Endometrial microvascular endothelial cells (primary cell): Measurements from ENCODE around the gene FMNL2. TPM values are rescaled to one million over a fixed set of nuclear protein-coding genes. Genes with fewer than 3 reads are reported as not detected.

ENCODE experiments used
- in situ Hi-C: cut with HindIII; loops from 2 replicates; pipeline ENCODE4 v1.10.0; 2017; ENCODE audit warnings: low sequenced_read_pairs, low pct_unique_long_range_greater_than_20kb; ENCODE audit errors: inconsistent ontology term
- total RNA-seq: library from RNA; depleted of rRNA; stranded (reverse); fragments of >200 nt; gene quantifications from one replicate; pipeline ENCODE4 v1.2.3, GENCODE V29; 2015; ENCODE audit errors: inconsistent ontology term

The FMNL2 gene
- total RNA-seq, 1 donor from 2014 or later, result 45.9 TPM

- in situ Hi-C loops, result no loop called here
These were observed 98.8 kb downstream of the FMNL2 start for GRCh38 chr2:152433791-152434190.

GRCh38 chr2:152434395-152435182, 99.6 kb downstream of the FMNL2 start:
- in situ Hi-C loops, result no loop called here

GRCh38 chr2:152436148-152436547, 101.2 kb downstream of the FMNL2 start:
- in situ Hi-C loops, result no loop called here

- in situ Hi-C loops, result no loop called here
These were observed 102.5 kb downstream of the FMNL2 start for GRCh38 chr2:152437276-152438108.

- in situ Hi-C loops, result no loop called here
These were observed 105.1 kb downstream of the FMNL2 start for GRCh38 chr2:152440049-152440448.

GRCh38 chr2:152440460-152440859, 105.5 kb downstream of the FMNL2 start:
- in situ Hi-C loops, result no loop called here

- in situ Hi-C loops, result no loop called here
These were observed 107.0 kb downstream of the FMNL2 start for GRCh38 chr2:152441961-152442360.

GRCh38 chr2:152443771-152444170, 108.8 kb downstream of the FMNL2 start:
- in situ Hi-C loops, result no loop called here

GRCh38 chr2:152444448-152444847, 109.5 kb downstream of the FMNL2 start:
- in situ Hi-C loops, result no loop called here

- in situ Hi-C loops, result no loop called here
These were observed 110.4 kb downstream of the FMNL2 start for GRCh38 chr2:152445375-152445774.

GRCh38 chr2:152445791-152446201, 110.8 kb downstream of the FMNL2 start:
- in situ Hi-C loops, result no loop called here

- in situ Hi-C loops, result no loop called here
These were observed 111.2 kb downstream of the FMNL2 start for GRCh38 chr2:152446213-152446612.

GRCh38 chr2:152447897-152448296, 112.9 kb downstream of the FMNL2 start:
- in situ Hi-C loops, result no loop called here

- in situ Hi-C loops, result no loop called here
These were observed 113.6 kb downstream of the FMNL2 start for GRCh38 chr2:152448606-152449005.

- in situ Hi-C loops, result no loop called here
These were observed 114.6 kb downstream of the FMNL2 start for GRCh38 chr2:152449578-152449977.

- in situ Hi-C loops, result no loop called here
These were observed 115.2 kb downstream of the FMNL2 start for GRCh38 chr2:152450176-152450575.

GRCh38 chr2:152452256-152452973, 117.4 kb downstream of the FMNL2 start:
- in situ Hi-C loops, result no loop called here

GRCh38 chr2:152453129-152453911, 118.3 kb downstream of the FMNL2 start:
- in situ Hi-C loops, result no loop called here

- in situ Hi-C loops, result no loop called here
These were observed 119.4 kb downstream of the FMNL2 start for GRCh38 chr2:152454371-152454770.
